Activated CD4-positive, alpha-beta T cell treated with anti-CD3 and anti-CD28 coated beads for 24 hours (primary cell): ENCODE measurements around the gene UPB1.
A peak's percentile ranks its signal among the peaks of the same experiment; 100 is the strongest.
"Not testable (repeated sequence)": the region's sequence is repeated elsewhere in the genome, so short reads cannot be mapped to it uniquely, and the experiment has no call there.

Source experiments
- DNase-seq, 2 donors: peaks; one replicate each; pipeline ENCODE4 v3.0.0-alpha.2; 2020; ENCODE audit warnings: low read depth in 2 of 2

The UPB1 gene

DNA sequence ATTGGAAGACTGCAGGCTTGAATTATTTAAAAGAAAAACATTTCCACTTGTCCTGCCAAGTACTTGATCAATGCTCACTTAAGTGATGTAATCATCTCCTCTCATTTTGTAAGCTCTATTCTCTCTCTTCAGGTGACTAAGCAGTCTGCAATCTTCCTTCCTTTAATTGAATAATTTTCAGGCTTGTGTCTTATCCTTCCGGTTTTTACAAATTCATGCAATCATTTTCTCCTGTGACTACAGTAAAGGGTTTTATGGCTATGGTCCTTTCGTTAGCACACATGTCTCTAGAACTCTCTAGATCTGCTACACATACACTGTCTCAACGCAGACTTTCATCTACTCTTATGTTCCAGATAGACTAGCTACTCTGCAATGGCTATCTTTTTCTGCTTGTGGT lies 12.6 kb upstream of the UPB1 start:
- DNase-seq, result no peak

DNA sequence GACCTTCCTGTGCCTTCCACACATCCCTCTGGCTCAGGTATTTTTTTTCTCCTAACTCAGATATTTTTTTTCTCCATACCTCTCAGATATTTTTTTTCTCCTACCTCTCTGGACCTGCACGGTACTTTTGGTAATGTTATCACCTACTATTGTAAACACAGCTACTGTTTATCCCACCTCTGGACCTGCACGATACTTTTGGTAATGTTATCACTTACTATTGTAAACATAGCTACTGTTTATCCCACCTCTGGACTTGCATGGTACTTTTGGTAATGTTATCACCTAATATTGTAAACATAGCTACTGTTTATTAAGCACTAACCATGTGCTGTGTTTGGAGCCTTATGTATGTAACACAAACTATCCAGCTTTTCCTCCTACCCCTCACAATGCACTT lies 12.1 kb upstream of the UPB1 start:
- no peak for DNase-seq

DNA sequence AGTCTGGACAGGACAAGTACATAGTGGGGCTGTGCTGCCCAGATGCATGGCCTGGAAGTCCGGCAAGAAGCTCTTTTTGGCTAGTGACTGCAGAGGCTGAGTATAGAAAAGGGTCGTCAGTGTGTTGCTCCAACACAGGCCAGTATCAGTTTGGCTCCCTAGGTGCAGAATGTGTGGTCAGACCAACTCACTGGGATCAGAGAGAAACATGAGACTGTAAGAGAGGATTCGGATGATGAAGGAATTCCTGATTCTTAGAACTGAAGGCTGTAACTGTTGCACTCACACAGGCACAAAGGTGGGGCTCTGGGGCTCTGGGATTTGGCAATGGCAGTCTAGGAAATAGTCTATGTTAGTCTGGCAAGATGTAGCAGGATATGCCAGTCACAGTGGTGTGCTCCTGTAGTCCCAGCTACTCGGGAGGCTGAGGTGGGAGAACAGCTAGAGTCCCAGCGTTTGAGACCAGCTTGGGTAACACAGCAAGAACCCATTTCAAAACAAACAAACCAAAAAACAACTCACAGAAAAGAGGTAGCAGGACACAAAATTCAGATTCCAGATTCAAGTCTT lies 11.1 kb upstream of the UPB1 start:
- no peak for DNase-seq

DNA sequence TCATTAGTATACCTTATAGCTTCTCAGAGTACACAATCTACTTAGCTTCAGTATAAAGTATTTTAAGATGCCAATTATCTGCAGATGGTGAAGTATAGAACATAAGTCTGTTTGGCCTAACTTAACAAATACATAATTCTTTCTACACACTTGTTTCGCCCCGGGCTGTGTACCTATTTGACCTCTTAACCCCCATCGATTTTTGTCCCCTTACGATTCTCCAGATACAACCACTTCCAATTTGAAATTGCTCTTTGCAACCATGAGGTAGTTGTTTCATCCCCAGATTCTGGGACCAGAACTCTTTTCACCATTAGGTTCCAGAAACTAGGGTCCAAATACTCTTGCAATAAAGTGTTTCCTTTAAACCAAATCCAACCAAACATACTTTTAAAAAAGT lies 10.0 kb upstream of the UPB1 start:
- DNase-seq, result no peak

DNA sequence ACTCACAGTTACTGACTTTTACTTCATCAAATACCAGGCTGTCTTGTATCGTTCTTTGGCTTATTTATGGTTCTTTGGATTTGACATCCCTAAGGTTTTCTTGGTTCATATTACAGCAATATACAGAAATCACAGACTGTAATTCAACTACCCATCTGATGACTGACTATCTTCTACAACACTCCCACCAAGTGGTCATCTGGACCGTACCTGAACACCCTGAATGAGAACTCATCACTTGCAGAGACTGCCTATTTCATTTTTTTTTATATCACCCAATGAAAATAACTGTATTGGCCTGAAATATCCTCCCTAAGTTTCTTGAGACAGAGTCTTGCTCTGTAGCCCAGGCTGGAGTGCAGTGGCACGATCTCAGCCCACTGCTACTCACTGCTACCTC lies 9.5 kb upstream of the UPB1 start:
- DNase-seq, result no peak

DNA sequence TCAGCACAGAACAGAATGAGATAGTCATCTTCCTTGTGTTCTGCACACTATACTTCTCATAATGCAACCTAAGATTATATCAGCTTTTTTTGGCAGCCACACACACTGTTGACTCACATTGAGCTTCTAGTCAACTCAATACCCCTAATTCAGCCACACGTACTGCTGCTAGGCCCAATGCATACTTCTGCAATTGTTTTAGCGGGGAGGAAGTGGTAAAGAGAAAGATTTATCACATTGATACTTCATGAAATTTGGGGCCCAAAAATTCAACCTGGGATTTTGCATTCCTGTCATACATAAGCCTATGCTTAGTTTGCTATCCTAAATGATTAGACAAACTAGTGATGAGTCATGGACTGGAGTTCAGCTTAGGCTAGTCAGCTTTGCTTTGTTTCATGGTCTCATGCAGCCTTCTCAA lies 8.6 kb upstream of the UPB1 start:
- no peak for DNase-seq

DNA sequence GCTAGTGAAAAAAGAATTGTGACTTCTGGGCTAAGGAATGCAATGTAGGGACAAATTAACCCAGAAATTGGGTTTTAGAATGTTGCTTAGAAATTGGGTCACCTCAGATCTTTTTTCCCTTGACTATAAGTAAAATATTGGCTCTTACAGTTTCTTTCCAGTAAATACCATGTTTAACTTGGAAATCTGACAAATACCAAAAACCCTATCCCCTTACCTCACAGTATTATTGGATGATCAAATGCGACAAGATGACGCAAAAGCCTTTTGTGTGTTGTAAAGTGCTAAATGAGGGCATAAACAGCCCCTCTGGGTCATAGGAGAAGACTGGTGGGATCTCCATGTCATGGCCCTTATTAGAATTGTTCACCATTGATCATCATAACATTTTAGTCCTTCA lies 6.1 kb upstream of the UPB1 start:
- no peak for DNase-seq

DNA sequence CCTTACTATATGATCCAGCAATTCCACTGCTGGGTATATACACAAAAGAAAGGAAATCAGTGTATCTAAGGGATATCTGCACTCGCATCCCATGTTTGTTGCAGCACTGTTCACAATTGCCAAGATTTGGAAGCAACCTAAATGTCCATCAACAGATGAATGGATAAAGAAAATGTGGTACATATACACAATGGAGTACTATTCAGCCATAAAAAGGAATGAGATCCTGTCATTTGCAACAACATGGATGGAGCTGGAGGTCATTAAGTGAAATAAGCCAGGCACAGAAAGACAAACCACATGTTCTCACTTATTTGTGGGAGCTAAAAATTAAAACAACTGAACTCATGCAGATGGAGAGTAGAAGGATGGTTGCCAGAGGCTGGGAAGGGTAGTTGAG lies 5.7 kb upstream of the UPB1 start:
- DNase-seq, result not testable (repeated sequence)

DNA sequence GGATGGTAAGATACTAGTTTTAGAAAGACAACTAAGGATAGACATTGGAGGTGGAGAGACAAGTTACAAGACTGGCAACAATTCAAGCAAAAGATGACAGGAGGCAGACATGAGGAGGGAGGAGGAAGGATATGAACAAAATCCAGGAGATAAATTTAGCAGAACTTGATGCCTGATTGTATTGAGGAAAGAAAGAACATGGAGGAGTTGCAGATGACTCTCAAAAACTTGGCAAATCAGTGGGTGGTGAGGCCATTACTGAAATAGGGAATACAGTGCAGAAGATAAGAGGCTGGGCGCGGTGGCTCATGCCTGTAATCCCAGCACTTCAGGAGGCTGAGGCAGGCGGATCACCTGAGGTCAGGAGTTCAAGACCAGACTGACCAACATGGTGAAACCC lies 2.7 kb upstream of the UPB1 start:
- no peak for DNase-seq

DNA sequence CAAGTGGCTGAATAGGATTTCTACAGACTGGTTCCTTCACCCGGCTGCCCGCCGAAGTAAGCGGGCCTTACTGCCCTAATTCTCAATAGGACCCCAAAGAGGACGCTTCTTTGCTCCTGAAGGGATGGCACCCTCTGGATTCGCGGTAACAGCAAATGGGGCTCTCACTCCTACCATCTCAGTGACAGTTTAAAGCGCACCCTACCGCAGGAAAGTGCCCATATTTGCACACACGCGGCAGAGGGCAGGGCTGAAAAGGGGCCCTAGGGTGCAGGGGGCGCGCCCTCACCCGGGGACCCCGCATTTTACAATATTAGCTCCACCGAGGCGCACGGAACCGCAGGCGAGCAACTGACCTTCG lies 985 bp upstream of the UPB1 start:
- DNase-seq, result no peak

DNA sequence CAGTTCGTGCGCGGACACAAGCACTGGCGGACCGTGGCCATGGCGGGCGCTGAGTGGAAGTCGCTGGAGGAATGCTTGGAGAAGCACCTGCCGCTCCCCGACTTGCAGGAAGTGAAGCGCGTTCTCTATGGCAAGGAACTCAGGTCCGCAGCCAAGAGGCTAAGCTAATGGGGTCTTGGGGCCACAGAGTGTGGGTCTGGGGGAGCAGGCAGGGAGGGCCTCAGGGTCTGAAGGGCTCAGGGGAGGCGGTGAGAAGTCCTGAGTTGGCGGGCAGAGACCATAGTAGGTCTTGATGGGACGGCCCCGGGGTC lies 188 bp downstream of the UPB1 start:
- no peak for DNase-seq

DNA sequence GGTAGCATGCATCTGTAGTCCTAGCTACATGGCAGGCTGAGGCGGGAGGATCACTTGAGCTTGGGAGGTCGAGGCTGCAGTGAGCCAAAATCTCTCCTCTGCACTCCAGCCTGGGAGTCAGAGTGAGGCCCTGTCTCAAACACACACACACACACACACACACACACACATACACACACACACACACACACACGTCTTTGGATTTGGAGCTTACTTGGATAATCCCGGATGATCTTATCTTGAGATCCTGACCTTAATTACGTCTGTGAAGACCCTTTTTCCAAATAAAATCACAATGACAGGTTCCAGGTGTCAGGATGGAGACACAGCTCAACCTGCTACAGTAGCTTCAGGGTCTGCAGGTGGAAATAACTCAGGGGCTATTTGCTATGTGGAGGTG lies 1.1 kb downstream of the UPB1 start:
- DNase-seq, result no peak

DNA sequence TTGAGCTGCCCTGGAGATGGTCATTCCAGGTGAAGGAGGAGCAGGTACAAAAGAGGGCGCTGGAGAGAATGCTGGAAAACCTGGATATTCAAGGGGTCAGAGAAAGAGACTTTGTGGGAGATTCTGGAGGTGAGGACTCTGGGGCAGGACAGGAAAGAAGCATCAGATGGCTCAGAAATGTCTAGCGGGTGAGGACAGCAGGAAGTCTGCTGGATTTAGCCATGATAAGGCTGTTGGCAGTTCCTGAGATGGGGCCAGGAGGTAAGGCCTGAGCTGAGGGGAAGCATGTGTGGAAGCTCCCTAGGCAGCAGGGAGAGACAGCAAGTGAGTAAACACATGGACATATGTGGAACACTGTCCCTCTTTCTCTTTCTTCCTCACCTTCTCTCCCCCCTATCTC lies 1.5 kb downstream of the UPB1 start:
- DNase-seq, result no peak

DNA sequence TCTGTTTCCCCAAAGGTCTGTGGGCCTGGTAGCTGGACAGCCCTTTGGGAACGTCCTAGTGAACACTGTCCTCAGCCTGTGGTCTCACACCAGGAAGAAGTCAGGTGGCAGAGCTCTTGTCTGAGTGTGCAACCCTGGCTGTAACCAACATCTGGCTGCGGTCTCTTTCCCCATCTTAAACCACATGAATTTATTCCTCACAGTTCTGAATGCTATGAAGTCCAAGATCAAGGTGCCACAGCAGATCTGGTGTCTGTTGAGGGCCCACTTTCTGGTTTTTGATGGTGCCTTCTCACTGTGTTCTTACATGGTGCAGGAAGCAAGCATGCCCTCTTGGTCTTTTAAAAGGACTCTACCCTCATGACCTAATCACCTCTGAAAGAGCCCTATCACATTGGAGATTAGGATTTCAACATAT lies 2.7 kb downstream of the UPB1 start:
- DNase-seq, result no peak

DNA sequence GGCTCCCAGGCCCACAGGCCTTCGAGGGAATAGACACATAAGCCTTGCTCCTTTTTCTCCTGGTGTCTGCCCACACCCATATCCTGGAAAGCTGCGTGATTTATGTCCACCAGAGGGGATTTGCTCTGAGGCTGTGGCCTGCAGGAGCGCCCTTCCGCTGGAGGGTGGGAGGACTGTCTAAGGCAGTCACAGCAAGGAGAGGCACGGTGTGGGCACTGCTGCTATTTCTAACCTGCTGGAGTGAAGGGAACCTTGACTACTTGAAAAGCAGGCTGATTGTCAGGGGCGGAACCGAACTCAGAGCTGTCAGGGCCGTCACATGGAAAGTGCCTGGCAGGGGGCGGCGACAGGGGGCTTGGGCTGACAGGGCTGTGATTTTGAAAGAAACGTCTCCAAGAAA lies 3.7 kb downstream of the UPB1 start:
- no peak for DNase-seq

DNA sequence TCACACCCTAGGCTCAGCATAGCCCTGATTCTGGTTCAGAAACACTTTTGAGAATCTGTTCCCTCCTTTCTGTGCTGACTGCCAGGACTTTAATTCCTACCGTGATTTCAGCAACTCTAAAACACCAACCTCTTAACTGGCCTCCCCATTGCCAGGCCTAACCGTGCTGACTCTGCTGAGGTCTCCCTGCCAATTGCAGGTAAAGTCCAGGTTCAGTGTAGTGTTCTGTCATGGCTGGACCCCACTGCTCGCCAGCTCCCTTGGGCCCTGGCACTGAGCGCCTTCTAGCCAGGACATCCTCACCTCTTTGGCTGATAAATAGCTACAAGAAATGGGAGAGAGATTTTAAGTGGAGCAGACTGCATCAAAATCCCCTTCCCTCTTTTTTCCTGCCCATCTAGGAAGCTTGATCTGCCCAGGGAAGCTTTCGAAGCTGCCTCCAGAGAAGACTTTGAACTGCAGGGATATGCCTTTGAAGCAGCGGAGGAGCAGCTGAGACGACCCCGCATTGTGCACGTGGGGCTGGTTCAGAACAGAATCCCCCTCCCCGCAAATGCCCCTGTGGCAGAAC lies 4.7 kb downstream of the UPB1 start:
- DNase-seq, result no peak

DNA sequence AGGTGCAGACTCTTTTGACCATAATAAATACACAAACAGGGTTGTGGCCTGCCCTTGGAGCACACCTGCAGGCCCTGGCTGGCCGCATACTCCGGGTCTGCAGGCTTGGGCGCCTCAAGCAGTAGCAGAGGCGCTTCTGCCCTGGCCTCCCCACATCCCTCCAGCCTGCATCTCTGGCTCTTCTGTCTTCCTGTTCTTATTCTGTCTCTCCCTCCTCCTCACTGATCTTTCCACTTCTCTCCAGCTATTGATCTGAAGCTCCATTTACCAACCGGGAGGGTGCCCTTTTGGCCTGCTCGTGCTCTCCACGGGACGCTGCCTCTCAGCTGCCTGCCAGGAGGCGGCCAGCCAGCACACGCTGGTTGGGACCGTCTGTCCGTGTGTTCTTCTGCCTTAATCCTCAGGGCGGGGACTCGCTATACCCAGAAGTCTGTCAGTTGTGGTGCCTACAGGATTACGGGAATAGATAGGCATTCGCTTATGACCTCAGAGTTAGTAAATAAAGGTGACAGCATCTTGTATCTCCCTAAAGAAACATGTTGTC lies 5.2 kb downstream of the UPB1 start:
- no peak for DNase-seq

DNA sequence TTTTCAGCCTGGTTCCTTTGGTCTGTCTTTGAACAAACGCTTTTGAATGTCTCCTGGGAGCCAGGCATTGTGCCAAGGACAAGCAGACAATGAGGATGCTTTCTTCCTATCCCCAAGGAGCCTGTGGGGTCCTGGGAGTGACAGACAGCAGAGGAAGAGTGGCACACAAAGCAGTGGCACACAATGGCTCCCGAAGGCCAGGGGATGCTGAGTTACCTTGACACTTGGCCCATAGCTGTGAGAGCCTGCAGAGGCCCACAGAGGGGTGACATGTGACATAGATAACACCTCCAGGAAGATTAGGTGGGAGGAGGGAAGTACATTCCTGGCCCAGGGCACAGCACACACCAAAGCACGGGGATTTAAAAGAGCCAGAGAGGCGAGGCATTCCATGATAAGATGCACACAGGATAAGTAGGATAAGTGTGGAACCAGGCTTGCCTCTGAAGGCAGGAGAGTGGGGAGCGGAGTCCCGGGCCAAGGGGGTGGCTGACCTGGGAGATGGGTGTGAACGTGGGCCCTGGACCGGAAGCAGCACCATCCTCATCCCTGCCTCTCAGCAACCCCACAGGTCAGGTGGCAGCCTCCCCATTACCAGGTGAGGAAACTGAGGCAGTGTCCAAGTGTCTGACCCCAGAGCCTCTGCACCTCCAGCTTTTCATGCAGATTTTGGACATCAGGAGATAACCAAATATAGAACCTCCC lies 6.3 kb downstream of the UPB1 start:
- DNase-seq, result no peak

DNA sequence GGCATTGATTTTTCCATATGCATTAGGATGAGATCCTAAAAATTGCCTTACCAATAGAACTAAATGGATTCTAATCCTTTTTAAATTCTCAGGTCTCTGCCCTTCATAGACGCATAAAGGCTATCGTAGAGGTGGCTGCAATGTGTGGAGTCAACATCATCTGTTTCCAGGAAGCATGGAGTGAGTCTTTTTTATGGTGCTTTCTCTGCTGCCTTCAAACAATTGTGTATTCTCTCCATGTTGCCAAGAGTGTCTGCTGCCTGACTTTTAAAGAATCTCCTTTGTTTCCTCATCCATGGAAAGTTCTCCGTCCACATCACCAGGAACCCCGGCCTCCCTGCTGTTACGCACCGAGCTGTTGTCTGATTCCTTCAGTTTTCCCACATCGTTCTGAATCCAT lies 6.9 kb downstream of the UPB1 start:
- no peak for DNase-seq

DNA sequence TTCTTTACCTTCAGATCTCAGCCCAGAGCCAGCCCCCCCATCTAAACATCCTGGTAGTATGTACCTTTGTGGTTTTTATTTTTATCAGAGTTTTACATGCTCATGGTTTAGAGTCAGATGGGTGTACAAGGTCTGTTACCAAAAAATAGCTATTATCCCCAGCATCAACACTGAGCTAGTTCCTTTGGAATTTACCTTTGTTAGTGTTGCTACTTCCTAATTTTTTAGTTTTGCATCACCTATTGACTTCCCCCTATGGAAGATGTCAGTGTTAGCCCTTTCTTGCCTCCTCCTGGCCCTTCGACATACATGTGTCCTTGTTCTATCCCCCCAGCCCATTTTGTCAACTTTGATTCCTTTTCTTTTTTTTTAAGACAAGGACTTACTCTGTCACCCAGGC lies 7.4 kb downstream of the UPB1 start:
- no peak for DNase-seq

DNA sequence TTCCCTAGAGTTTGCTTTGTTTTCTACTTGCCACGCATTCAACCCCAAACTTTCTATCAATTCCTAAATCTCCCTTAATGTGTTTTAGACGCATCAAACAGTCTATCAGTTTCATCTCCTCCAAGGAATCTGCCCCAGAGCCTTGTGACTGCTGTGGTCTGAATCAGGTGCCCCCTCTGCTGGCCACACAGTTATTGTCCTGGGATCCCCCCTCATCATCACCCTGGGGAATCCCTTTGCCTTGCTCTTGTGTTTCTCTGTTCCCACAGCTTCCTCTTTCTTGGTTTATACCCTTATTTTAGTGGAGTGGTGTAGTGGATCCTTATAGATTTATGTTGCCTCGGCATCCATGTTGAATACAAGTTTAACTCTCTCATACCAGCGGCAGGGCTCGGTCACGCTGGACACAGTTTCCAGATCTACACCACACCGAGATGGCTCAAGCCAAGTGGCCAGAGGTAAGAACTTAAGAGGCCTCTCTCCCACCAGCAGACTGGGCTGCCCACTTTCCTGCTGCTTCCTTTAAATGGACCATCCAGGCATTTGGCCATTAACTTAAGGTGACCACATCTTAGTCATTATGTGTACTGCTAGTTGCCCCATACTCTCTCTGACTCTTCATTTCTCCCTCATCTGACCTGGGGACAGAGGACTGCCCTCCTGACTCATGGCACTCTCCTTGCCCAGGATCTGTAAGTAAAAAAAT lies 8.2 kb downstream of the UPB1 start:
- DNase-seq, result peak; percentile 46 to 49

DNA sequence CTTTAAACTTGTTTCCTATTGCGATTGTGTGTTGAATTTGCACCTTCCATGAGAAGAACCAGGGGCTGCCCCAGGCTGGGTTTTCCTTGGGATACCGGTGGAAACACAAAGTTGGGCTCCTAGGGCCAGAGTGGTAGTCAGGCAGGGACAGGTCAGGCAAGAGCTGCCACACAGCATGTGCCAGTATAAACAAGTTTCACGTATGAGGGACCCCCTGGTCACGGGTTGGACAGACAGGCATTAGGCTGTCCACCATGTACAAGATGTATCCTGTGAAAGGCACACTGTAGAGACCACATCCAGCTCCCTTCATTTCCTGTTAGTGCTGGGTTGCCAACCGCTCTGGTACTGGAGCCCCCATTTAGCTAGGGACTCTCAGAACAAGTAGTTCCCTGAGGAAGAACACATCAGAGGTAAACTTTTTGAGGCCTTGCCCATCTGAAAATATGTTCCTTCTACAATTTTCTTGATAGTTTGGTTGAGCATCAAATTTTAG lies 8.8 kb downstream of the UPB1 start:
- DNase-seq, result no peak

DNA sequence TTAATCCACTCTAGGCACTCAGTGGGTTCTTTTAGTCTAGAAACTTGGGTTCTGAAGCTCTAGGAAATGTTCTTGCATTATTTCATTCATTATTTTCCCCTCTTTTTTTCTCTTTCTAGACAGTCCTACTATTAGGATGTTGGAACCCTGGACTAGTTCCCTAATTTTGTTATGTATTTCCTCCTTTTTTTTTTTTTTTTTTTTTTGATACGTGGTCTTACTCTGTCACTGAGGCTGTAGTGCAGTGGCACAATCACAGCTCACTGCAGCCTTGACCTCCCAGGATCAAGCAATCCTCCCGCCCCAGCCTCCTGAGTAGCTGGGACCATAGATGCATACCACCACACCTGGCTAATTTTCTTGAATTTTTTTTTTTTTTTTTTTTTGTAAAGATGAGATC lies 9.4 kb downstream of the UPB1 start:
- DNase-seq, result no peak
